Uterus (tissue), 4 donors: ENCODE measurements around the gene LINGO1. TPM values are rescaled to one million over a fixed set of nuclear protein-coding genes. Genes with fewer than 3 reads are reported as not detected.

Source experiments
- DNase-seq, 2 donors: peaks; one replicate each; pipeline ENCODE4 v3.0.0-alpha.2; 2019 to 2020
- H3K27ac ChIP-seq, 2 donors: fragments of 200-600 bp; sonication (generic); 1 replicate in 1 of 2; 2 replicates in 1 of 2; pipeline ENCODE4 v1.5.1; 2016 to 2018
- H3K27me3 ChIP-seq, 2 donors: fragments of 200-600 bp; sonication (generic); one replicate each; pipeline ENCODE4 v1.5.1; 2018 to 2019; ENCODE audit warnings: control low read depth in 1 of 2
- H3K36me3 ChIP-seq, 2 donors: fragments of 200-600 bp; sonication (generic); one replicate each; pipeline ENCODE4 v1.5.1; 2019; ENCODE audit warnings: control low read depth in 1 of 2
- H3K4me1 ChIP-seq, 2 donors: fragments of 200-600 bp; sonication (generic); one replicate each; pipeline ENCODE4 v1.5.1; 2018 to 2019; ENCODE audit warnings: control low read depth in 1 of 2
- H3K4me3 ChIP-seq, 2 donors: fragments of 200-600 bp; sonication (generic); 1 replicate in 1 of 2; 2 replicates in 1 of 2; pipeline ENCODE4 v1.5.1; 2018 to 2019; ENCODE audit warnings: mild to moderate bottlenecking in 1 of 2
- H3K9me3 ChIP-seq, 2 donors: fragments of 200-600 bp; sonication (generic); one replicate each; pipeline ENCODE4 v1.5.1; 2019; ENCODE audit warnings: control low read depth in 1 of 2
- POLR2A ChIP-seq, 2 donors: fragments of 450-650 bp; IDR thresholded peaks; one replicate each; pipeline ENCODE4 v1.6.1; 2016; ENCODE audit warnings: antibody characterized with exemption in 2 of 2, mild to moderate bottlenecking in 1 of 2, moderate library complexity in 1 of 2
- intact Hi-C: fragments of 100-400 bp; cut with DNase I; formaldehyde crosslinking; loops from one replicate; pipeline ENCODE4 v1.15.1; 2023; ENCODE audit warnings: low total_unique reads
- total RNA-seq, 4 donors: library from RNA; depleted of rRNA in 3 of 4; stranded (reverse); fragments of >200 nt in 3 of 4; gene quantifications; one replicate each; pipeline versions ENCODE4 v1.1.0 to v1.2.4, GENCODE V29; 2014 to 2023
- TF ChIP-seq, protein P1 (sequence below), 4 experiments: fragments of 200-600 bp in 2 of 4; fragments of 450-650 bp in 2 of 4; sonication (generic) in 2 of 4; IDR thresholded peaks; one replicate each; pipeline ENCODE4 v1.5.1; 2016 to 2019; ENCODE audit warnings: antibody characterized with exemption in 4 of 4, mild to moderate bottlenecking in 2 of 4, moderate library complexity in 1 of 4
- donor health status: DM: yes; HTN: yes; CAD: no.

LINGO1 gene
- total RNA-seq, 4 donors from 2014 or later: 0.26 to 9.6 (median 8.4) TPM; not detected in 1

DNA sequence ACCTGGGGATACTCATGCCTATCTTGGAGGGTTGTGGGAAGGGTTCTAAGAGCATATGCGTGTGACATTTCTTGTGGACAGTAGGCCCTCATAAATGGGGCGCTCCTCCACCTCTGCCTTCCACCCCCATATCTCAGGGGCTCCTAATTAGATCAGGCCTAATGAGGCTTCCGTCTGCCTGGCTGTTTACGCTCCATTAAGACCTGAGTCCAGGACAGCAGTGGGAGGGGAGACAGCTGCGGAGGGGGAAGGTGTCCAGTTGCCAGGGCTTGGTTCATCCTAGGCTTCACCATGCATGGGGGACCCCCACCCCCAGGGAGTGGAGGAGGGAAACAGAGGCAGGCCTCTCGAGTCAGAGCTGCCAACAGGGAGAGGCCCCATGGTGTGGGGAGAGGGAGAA is 9.3 kb upstream of the LINGO1 start:
- intact Hi-C loops: no loop called here
- H3K36me3 ChIP-seq: no peaks in the 10 kb centered on the region
- no peaks in the 10 kb centered on the region for H3K27me3 ChIP-seq
- H3K4me1 ChIP-seq: no peaks in the 10 kb centered on the region
- DNase-seq: no peak
- H3K27ac ChIP-seq: no peak overlapping the region
- TF ChIP-seq, protein P1, sequence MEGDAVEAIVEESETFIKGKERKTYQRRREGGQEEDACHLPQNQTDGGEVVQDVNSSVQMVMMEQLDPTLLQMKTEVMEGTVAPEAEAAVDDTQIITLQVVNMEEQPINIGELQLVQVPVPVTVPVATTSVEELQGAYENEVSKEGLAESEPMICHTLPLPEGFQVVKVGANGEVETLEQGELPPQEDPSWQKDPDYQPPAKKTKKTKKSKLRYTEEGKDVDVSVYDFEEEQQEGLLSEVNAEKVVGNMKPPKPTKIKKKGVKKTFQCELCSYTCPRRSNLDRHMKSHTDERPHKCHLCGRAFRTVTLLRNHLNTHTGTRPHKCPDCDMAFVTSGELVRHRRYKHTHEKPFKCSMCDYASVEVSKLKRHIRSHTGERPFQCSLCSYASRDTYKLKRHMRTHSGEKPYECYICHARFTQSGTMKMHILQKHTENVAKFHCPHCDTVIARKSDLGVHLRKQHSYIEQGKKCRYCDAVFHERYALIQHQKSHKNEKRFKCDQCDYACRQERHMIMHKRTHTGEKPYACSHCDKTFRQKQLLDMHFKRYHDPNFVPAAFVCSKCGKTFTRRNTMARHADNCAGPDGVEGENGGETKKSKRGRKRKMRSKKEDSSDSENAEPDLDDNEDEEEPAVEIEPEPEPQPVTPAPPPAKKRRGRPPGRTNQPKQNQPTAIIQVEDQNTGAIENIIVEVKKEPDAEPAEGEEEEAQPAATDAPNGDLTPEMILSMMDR (IDR thresholded peaks at IDR 0.05): no peak
- TF ChIP-seq POLR2A (IDR thresholded peaks at IDR 0.05): no peak
- no peak overlapping the region for H3K4me3 ChIP-seq
- no peaks in the 10 kb centered on the region for H3K9me3 ChIP-seq

DNA sequence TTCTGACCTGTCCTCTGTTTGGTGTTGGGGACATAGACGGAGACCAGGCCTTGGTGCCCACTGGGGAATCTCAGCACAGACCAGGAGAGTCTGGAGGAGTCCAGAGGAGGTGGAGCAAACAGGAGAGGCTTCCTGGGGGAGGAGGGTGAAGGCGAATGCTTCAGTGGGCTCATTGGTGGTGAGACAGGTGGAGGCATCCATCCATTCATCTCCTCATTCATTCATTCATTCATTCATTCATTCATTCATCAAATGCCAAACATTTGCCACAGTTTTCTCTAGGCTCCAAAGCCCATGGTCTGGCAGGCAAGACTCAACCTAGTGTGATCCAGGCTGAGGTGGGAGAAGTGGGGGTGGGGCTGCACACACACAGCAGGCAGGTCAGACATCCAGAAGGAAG is 7.9 kb upstream of the LINGO1 start:
- H3K27ac ChIP-seq: no peak overlapping the region
- no peaks in the 10 kb centered on the region for H3K4me1 ChIP-seq
- no peaks in the 10 kb centered on the region for H3K36me3 ChIP-seq
- no peak for TF ChIP-seq POLR2A (IDR thresholded peaks at IDR 0.05)
- TF ChIP-seq, protein P1 (IDR thresholded peaks at IDR 0.05): no peak
- intact Hi-C loops: no loop called here
- no peaks in the 10 kb centered on the region for H3K27me3 ChIP-seq
- no peaks in the 10 kb centered on the region for H3K9me3 ChIP-seq
- no peak overlapping the region for H3K4me3 ChIP-seq
- no peak for DNase-seq

DNA sequence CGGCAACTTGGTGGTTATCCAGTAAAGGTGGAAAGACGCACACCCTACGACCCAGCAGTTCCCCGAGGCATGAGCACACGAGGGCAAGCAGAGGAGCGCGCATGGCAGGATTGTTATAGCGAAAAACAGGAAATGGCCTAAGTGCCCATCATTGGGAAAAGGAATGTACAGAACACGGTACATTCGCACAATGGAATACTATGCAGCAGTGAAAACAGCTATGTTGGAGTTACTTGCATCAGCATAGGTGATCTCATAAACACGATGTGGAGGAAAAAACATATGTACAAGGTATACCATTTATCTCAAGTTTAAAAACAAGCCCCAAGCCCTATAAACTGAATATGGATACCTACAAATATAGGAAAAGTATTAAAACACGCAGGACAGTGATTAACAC is 6.7 kb upstream of the LINGO1 start:
- intact Hi-C loops: no loop called here
- Histone ChIP-seq H3K4me1 (peaks cover 0 to 3% of the 10 kb centered on the region in 2 donors), H3K36me3 (no peaks in the 10 kb centered on the region), H3K4me3 (no peak overlapping the region), H3K9me3 (no peaks in the 10 kb centered on the region), H3K27ac (no peak overlapping the region), H3K27me3 (peaks cover 7 to 8% of the 10 kb centered on the region in 2 donors)
- no peak for DNase-seq
- TF ChIP-seq POLR2A (IDR thresholded peaks at IDR 0.05): no peak

DNA sequence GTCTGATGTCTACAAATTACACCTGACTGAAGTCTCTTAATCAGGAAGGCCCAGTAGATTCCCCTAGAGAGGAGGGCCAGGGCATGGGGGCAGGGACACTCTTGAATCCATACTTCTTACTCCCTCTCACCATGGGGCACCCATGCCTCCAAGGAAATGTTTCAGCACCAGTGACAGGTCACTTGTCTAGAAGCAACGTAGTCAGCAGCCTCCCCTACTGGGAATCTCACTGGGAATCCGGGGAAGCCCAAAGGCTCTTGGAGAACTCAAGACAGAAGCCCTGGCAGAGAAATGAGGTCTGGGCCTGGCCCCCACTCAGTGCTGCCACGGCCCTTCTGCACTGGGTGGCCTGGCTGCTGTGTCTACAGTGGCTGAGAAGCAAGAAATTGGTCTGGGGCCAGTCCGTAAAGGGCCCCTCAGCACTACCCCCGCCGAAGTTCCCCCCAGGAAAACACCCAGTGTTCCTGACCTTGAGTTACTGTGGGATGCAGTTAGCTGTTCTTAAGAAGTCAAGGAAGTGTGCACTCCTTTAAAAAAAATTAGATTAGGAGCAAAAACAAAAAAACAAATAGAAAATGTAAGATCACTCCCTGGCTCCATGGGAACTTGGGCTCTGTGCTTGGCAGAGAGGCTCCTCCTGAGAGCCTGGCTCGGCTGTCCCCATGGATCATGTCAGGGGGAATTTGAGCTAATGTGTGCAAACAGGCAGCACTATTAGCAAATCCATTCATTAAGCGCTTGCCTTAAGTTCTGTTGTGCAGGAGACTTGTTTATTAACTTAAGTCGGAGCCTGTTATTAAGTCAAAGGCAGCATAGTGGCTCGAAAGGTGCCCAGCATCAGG is 5.4 kb upstream of the LINGO1 start:
- DNase-seq: no peak
- Histone ChIP-seq H3K36me3 (no peaks in the 10 kb centered on the region), H3K9me3 (no peaks in the 10 kb centered on the region), H3K4me1 (peaks cover 0 to 4% of the 10 kb centered on the region in 2 donors), H3K4me3 (no peak overlapping the region), H3K27ac (no peak overlapping the region), H3K27me3 (peaks cover 12 to 14% of the 10 kb centered on the region in 2 donors)
- intact Hi-C loops: no loop called here
- no peak for TF ChIP-seq POLR2A (IDR thresholded peaks at IDR 0.05)
- TF ChIP-seq, protein P1 (IDR thresholded peaks at IDR 0.05): no peak

DNA sequence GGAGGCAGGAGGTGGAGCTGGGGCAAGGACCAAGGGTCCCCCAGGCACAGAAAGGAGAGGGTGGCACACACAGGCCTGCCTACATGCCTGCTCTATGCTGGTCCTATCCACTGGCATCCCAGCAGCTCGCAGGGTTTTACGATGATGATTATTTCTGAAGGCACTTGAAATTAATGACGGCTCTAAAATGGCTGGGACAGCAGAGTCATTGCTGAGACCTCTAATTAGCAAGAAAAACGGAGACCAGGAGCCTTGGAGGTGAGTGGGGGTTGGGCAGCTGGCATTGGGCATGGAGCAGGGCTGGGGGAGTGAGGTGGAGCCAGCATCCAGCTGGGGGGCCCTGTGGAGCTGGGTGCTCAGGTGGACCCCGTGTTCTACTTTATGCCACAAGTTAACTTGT is 3.5 kb upstream of the LINGO1 start:
- Histone ChIP-seq H3K4me3 (no peak overlapping the region), H3K9me3 (no peaks in the 10 kb centered on the region), H3K36me3 (no peaks in the 10 kb centered on the region), H3K4me1 (peaks cover 0 to 7% of the 10 kb centered on the region in 2 donors), H3K27me3 (peaks cover 14 to 15% of the 10 kb centered on the region in 2 donors), H3K27ac (no peak overlapping the region)
- TF ChIP-seq POLR2A (IDR thresholded peaks at IDR 0.05): no peak
- TF ChIP-seq, protein P1 (IDR thresholded peaks at IDR 0.05): no peak
- intact Hi-C loops: no loop called here
- no peak for DNase-seq
